Neural cell (in vitro differentiated cells): ENCODE measurements around the gene RDH8.

Experiments
- CTCF ChIP-seq: fragments of 450-650 bp; IDR thresholded peaks from 2 replicates; pipeline ENCODE4 v1.5.1; 2014; ENCODE audit warnings: antibody characterized with exemption, mild to moderate bottlenecking, moderate library complexity; ENCODE audit not compliant: poor library complexity, severe bottlenecking
- EP300 ChIP-seq: fragments of 450-650 bp; conservative IDR thresholded peaks from 2 replicates; pipeline ENCODE4 v1.6.1; 2014; ENCODE audit warnings: antibody characterized with exemption, mild to moderate bottlenecking, moderate library complexity; ENCODE audit not compliant: poor library complexity, severe bottlenecking
- POLR2AphosphoS5 ChIP-seq: IDR thresholded peaks from 2 replicates; pipeline ENCODE4 v1.6.1; 2012

- TF ChIP-seq CTCF: no peak
- no peak for TF ChIP-seq EP300
- no peak for TF ChIP-seq POLR2AphosphoS5
These were observed 31.1 kb downstream of the RDH8 start for GRCh38 chr19:10044390-10044789.
